HL-60 (cell line): Measurements from ENCODE around the gene PACRG.

Experiments used
- POLR2AphosphoS5 ChIP-seq: IDR thresholded peaks from 2 replicates; pipeline ENCODE4 v1.6.1; 2012; ENCODE audit warnings: low read depth
- TF ChIP-seq, protein P1 (sequence below): IDR thresholded peaks from 2 replicates; pipeline ENCODE4 v1.6.1; 2012; ENCODE audit warnings: low read depth; ENCODE audit not compliant: insufficient replicate concordance

DNA sequence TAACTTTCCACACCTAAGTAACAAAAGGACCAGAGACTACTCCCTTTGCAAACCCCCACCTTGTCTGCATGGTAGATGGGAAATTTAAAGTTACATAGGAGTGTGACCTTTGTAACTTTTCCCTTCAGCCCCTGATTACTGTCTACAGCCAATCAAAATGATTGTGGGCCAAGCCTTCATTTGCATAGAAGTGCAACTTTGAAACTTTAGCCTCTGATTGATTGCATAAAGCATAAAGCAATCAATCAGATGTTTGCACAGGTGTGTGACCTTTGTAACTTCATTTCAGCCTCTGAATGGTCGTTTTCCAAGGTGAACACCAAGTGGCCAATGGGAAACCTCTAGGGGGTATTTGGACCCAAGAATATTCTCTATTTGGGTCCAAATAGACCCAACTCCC, 46.3 kb upstream of the PACRG start:
- TF ChIP-seq POLR2AphosphoS5: no peak
- TF ChIP-seq, protein P1, sequence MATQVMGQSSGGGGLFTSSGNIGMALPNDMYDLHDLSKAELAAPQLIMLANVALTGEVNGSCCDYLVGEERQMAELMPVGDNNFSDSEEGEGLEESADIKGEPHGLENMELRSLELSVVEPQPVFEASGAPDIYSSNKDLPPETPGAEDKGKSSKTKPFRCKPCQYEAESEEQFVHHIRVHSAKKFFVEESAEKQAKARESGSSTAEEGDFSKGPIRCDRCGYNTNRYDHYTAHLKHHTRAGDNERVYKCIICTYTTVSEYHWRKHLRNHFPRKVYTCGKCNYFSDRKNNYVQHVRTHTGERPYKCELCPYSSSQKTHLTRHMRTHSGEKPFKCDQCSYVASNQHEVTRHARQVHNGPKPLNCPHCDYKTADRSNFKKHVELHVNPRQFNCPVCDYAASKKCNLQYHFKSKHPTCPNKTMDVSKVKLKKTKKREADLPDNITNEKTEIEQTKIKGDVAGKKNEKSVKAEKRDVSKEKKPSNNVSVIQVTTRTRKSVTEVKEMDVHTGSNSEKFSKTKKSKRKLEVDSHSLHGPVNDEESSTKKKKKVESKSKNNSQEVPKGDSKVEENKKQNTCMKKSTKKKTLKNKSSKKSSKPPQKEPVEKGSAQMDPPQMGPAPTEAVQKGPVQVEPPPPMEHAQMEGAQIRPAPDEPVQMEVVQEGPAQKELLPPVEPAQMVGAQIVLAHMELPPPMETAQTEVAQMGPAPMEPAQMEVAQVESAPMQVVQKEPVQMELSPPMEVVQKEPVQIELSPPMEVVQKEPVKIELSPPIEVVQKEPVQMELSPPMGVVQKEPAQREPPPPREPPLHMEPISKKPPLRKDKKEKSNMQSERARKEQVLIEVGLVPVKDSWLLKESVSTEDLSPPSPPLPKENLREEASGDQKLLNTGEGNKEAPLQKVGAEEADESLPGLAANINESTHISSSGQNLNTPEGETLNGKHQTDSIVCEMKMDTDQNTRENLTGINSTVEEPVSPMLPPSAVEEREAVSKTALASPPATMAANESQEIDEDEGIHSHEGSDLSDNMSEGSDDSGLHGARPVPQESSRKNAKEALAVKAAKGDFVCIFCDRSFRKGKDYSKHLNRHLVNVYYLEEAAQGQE: no peak
